Dedifferentiated amniotic fluid mesenchymal stem cell (primary cell): Measurements from ENCODE around the gene PLCD3.

Source experiments
- DNase-seq: peaks from one replicate; pipeline ENCODE4 v3.0.0-alpha.2; 2016; ENCODE audit errors: extremely low spot score

Gene PLCD3

GRCh38 chr17:45132320-45132571, at the start of gene PLCD3:
PLCD3 (minus strand) TSS chr17:45132515; CDS start chr17:45132410, 105 bp downstream.
- no peak for DNase-seq

DNA sequence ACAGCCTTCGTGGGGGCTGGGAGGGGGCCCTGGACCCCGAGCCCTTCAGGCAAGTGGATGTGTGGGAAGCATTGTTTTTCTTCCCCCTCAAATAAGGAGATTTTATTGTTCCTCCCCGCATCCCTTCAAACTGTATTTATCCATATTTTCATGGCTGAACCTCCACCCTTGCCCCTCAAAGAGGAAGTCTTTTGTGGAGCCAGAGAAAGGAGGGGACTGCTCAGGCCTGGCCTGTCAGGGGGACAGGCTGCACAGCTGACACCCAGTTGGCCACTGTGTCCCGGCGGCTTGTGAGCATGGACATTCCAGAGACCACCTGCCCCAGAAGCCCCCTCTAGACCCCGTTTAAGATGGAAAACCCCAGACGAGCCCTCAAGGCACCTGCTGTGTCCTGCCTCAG, 45.2 kb upstream of the PLCD3 start:
- no peak for DNase-seq

GRCh38 chr17:45175759-45176115, 43.4 kb upstream of the PLCD3 start:
- DNase-seq: no peak

DNA sequence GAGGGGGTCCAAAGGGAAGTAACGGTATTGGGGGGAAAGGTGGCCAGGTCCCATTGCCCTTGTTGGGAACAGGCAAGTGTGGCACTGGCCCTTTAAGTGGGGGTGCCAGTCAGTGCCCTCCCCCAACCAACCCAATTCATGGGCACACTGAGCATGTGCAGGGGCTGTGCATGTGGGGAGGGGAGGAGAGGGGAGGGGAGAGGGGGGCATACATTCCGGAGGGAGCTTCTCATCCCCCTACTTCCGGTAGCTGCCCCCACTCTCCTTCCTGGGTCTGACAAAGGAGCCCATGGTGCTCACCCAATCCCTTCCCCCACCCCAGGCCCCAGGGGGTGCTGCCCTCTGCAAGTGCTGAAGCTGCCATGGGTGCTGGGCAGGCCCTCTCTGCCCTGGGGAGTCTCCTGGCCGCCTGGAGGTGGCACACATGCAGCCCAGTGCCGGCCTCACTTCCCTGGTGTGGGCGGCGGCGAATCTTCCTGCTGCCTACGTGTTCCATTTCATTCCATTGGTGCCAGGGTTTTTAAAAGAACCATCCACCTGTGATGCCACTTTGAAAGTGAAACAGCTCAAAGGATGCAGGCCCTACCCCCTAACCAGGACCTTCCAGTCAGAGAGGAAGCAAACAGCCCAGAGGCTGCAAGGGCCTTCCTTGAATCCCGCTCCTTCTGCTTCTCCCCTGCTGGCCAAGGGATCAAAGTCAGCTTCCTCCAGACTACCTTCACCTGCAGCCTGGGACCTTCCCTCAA, 40.4 kb upstream of the PLCD3 start:
- DNase-seq: no peak

GRCh38 chr17:45172232-45172540, 39.9 kb upstream of the PLCD3 start:
- no peak for DNase-seq

DNA sequence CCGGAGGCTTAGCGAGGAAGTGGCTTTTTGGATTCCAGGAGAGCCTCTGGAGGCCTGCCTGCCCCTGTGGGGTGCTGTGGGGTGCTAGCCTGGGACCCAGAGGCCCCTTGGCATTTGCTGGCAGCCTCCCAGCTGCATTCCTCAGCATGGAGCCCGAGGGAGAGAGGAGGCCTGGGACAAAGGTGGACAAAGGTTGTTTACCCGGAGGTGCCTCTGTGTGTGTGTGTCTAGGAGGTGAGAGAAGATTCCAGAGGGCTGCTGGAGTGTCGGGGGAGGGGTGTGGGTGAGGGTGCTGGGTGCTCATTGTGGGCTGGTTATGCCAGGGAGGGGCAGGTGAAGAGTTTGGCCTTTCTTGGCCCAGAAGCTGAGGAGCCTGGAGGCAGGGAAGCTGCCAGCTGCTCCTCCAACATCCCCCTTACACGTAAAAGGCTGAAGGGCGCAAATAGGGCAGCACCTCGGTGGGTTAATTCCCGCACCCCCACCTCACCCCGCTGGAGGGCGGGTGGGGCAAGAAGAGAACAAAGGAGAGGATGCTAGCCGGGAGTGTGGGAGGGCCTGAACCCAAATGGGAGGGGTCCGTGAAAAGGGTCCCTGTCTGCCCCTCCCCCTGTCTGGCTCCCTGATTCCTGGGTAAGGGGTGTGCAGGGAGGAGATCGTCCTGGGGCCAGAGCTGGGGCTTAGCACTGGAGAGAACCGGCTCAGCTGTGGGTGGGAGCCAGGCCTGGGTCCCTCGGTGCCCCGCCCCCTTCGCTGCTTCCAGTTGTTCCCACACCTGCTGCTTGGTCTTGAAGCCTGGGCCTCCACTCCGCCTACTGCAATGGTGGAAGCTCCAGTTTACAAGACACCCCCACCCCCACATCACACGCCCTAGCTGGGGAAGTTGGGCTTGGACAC, 39.3 kb upstream of the PLCD3 start:
- DNase-seq: no peak

DNA sequence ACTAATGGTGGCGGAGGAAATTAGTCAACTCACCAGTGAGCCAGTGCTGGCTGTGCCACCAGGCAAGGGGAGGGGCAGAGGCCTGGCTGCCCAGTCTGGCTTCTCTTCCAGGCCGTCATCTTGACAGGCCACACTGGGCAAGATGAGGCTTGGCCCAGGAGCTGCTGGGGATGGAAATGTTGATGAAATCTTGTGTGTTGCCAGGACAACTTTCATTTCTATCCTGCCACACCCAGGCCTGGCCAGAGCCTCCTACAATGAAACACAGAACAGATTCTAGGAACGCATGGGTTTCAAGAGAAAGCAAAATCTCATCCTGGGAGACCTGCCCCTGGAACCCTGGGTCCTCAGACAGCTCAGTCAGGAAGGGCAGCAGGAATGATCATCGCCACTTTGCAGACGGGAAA, 38.6 kb upstream of the PLCD3 start:
- DNase-seq: peak; percentile 84

DNA sequence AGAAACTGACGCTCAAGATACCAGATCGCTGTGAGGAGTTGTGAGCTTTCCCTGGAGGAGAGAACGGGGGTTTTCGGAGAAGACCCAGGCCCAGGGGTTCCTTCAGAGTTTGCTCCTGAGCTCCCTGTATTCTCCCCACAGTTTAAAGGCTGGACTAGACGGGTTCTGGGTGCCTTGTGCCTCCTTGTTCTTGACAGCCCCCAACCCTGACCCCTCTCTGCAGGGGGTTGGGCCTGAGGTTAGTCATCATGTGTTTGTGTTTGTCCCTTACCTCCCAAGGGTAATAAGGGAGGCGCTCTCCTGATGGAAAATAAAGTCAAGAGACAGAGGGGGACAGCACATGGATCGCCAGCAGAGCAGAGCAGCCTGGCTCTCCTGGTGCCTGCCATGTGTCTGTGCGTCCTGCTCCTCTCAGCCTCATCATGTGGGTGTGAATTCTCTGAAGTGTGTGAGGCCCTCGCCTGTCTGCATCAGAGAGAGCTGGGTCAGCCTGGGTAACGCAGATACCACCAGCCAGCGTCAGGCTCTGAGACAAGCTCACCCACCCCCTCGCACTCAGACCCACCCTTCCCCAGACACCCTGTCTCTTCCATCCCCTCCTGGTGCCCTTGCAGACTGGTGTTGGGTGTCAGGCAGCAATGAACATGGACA, 38.1 kb upstream of the PLCD3 start:
- DNase-seq: no peak

DNA sequence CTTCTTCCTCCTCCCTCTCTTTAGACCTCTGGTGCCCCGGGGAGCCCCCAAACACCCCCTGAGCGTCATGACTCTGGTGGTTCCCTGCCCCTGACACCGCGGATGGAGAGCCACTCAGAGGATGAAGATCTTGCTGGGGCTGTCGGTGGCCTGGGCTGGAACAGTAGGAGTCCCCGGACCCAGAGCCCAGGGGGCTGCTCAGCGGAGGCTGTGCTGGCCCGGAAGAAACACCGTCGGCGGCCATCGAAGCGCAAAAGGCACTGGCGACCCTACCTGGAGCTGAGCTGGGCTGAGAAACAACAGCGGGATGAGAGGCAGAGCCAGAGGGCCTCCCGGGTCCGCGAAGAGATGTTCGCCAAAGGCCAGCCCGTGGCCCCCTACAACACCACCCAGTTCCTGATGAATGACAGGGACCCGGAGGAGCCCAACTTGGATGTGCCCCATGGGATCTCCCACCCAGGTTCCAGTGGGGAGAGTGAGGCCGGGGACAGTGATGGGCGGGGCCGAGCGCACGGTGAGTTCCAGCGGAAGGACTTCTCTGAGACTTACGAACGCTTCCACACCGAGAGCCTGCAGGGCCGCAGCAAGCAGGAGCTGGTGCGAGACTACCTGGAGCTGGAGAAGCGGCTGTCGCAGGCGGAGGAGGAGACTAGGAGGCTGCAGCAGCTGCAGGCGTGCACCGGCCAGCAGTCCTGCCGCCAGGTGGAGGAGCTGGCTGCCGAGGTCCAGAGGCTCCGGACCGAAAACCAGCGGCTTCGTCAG, 36.9 kb upstream of the PLCD3 start:
- peak; percentile 12 for DNase-seq

DNA sequence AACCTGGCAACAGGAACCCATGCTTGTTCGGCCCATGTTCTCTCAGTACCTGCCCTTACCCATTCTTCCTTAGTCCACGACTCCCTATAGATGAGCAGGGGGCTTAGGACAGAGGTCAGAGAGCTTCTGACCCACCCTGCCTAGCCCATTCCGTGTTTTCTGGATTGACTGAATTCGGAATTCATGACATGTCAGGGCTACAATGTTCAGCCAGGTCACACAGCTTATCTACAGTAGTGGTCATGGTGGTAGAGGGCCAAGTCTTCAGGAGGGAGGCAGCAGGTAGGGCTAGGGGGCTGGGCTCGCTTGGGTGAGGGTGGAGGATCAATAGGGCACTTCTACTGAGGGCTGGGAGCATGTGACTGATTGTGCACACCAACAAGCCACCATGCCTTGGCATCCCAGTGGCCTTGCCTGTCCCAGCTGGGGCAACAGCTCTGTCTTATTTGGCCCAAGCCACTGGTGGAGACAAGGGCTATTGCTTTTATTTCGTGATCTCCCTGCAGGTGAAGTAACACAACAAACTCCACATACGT, 32.5 kb upstream of the PLCD3 start:
- no peak for DNase-seq

DNA sequence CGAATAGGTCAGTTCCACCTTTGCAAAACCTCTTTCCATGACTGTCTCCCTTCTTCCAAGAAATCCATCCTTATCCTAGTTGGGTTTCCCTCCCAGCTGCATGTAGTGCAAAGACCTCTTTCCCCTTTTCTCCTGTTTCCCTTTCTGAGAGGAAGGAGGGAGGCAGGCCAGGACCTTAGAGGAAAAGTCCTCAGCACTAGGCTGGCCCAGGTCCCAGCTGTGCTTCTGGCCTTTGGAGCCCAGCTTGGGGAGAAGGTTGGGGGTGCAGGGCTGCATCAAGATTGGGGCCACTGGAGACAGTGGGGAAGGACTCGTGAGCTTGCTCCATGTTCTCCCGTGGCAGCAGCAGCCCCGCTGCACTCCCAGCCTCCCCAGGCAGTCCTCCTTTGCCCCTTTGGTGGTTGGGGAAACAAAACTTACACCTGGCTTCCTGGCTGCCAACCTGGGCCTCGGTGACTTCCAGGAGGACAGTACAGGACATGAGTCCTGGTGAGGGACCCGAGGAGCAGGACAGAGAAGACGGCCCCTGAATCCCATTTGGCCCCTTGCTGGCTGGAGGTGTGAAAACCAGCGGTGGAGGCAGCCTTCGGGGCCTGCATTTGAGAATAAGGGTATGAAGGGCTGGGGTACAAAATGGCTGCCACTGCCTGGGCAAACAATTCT, 29.8 kb upstream of the PLCD3 start:
- DNase-seq: peak; percentile 7

DNA sequence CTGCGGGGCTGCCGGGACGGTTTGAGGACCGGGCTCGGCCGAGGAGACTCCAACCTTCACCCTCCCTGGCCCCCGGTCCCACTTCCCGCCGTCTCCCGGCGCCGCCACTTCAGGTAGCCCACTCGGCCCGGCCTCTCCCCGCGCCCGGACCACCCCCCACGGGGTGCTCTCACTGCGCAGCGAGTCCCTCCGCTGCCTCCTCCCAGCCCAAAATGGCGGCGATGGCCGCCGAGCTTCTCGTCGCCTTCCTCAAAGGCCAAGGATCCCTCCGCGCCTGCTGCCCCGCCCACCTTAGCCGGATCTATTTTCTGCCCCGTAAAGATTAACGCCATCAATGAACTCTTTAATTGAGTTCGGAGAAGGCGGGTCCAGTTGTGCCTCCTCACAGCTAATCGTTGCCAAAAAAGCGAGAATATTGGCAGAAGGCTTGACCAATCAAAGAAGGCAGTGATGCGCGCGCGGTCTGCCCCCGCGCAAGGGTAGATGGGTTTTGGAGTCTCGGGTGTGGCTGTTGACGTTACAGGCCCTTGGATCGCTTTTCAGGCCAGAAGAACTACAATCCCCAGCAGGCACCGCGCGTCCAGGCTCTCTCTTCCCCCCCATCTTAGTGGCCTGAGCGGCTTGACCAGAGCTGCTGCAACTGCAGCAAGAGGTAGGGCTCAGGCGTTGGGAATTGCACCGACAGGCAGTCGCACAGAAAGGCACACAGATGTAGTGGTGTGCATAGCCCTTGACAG, 29.1 kb upstream of the PLCD3 start, which contains the start of gene HEXIM2:
HEXIM2 (plus strand) TSS at position 588 of the 737 bp plus-strand sequence. CDS start 919 bp downstream, outside the sequence.
- peak; percentile 100 for DNase-seq

DNA sequence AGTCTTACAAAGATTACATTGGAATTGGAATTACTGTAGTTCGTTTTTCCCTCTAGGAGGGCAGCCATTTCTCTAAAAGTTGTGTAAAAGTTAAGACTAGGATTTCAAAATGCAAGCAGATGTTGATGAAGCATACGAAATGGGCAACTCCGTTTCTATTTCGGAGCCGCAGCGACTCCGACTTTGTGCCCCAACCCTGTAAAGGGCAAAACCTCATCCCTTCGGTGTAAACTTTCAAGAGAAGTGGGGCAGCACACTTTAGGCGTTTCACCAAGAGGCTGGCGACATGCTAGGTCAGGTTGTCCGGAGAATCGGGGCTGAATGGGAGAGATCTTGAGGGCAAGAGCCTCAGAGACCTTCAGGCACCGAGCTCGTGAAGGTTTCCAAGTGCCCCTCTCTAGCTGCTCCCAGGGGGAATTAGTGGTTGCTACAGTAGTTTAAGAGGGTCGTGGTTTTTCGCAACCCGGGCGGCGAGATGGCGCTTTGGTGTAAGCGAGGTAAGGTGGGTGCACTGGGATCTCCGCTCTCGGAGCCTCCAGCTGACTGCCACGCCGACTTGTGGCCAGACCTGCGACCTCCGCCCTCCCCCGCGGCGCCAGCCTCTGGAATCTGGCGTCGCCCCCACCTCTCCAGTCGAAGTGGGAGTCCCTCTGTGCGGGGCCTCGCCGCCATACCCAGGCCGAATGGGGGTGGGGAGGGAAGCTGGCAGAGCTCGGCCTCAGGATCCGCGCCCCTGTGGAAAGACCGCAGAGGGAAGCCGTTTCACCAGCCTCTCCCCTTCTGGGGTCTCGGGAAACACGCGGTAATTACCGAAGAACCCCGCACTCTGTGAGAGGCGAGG, 28.4 kb upstream of the PLCD3 start:
- peak; percentile 46 for DNase-seq

- no peak for DNase-seq
These were observed 23.9 kb upstream of the PLCD3 start for GRCh38 chr17:45156242-45156641.

- DNase-seq: no peak
These were observed 23.2 kb upstream of the PLCD3 start for GRCh38 chr17:45155483-45155882.

DNA sequence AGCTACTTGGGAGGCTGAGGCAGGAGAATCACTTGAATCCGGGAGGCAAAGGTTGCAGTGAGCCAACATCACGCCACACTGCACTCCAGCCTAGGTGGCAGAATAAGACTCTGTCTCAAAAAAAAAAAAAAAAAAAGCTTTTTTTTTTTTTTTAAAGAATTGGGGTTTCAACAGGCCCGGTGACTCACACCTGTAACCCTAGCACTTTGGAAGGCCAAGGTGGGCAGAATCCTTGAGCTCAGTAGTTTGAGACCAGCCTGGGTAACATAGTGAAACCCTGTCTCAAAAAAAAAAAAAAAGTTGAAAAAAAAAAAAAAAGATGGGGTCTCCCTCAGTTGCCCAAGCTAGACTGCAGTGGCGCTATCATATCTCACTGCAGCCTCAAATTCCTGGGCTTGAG, 22.7 kb upstream of the PLCD3 start:
- DNase-seq: no peak

- no peak for DNase-seq
These were observed 18.8 kb upstream of the PLCD3 start for GRCh38 chr17:45150911-45151809.
